Body of pancreas (tissue), 4 donors: ENCODE measurements around the gene LRRC47.

Experiments
- CTCF ChIP-seq, 7 experiments: fragments of 450-650 bp in 4 of 7; fragments of 200-600 bp in 3 of 7; sonication (generic) in 3 of 7; IDR thresholded peaks; one replicate each; pipeline ENCODE4 v1.5.1; 2016 to 2019; ENCODE audit warnings: antibody characterized with exemption in 7 of 7
- POLR2A ChIP-seq, 3 donors: fragments of 450-650 bp; IDR thresholded peaks; one replicate each; pipeline ENCODE4 v1.6.1; 2016; ENCODE audit warnings: antibody characterized with exemption in 3 of 3, mild to moderate bottlenecking in 2 of 3

- no peak for TF ChIP-seq CTCF (IDR thresholded peaks at IDR 0.05)
- no peak for TF ChIP-seq POLR2A (IDR thresholded peaks at IDR 0.05)
Measured at GRCh38 chr1:3841491-3841890, 45.2 kb upstream of the LRRC47 start.
